ENCODE results near the gene FTO. TPM values are rescaled to one million over a fixed set of nuclear protein-coding genes. Genes with fewer than 3 reads are reported as not detected.

Gene FTO
- total and polyA plus RNA-seq, 12 donors: 17.8 to 310 (median 156) TPM

GRCh38 chr16:54200161-54200534, 496.2 kb downstream of the FTO start:
- Histone ChIP-seq H3K9me3 (replicated peaks in 1 of 3) (no peaks in the 10 kb centered on the region), H3K27me3 (no peaks in the 10 kb centered on the region), H3K36me3 (replicated peaks in 1 of 2) (no peaks in the 10 kb centered on the region), H3K4me1 (replicated peaks in 1 of 2) (no peaks in the 10 kb centered on the region), H3K4me3 (no peak overlapping the region), H3K27ac (no peak overlapping the region)
- 91 to 96% (median 94%) methylated on average over 3 of the region's 3 CpGs for WGBS, 4 donors
- intact Hi-C loops (cut with DNase I): no loop called here
- TF ChIP-seq CTCF (IDR thresholded peaks at IDR 0.05) (no peak), POLR2A (IDR thresholded peaks at IDR 0.05) (no peak)
- no peak for DNase-seq

- H3K4me1 ChIP-seq (replicated peaks in 1 of 2): no peaks in the 10 kb centered on the region
- no peaks in the 10 kb centered on the region for H3K27me3 ChIP-seq
- intact Hi-C loops (cut with DNase I): no loop called here
- 83 to 100% (median 88%) methylated on average over 1 of the region's 1 CpG for WGBS, 4 donors
- no peak overlapping the region for H3K4me3 ChIP-seq
- H3K27ac ChIP-seq: no peak overlapping the region
- no peaks in the 10 kb centered on the region for H3K36me3 ChIP-seq (replicated peaks in 1 of 2)
- no peaks in the 10 kb centered on the region for H3K9me3 ChIP-seq (replicated peaks in 1 of 3)
- TF ChIP-seq CTCF (IDR thresholded peaks at IDR 0.05): no peak
- no peak for TF ChIP-seq POLR2A (IDR thresholded peaks at IDR 0.05)
- DNase-seq: no peak
Measured at GRCh38 chr16:54200720-54201119, 496.8 kb downstream of the FTO start.

- no peak for DNase-seq
- Histone ChIP-seq H3K9me3 (replicated peaks in 1 of 3) (no peaks in the 10 kb centered on the region), H3K4me1 (replicated peaks in 1 of 2) (no peaks in the 10 kb centered on the region), H3K4me3 (no peak overlapping the region), H3K27me3 (no peaks in the 10 kb centered on the region), H3K27ac (no peak overlapping the region), H3K36me3 (replicated peaks in 1 of 2) (no peaks in the 10 kb centered on the region)
- WGBS, 4 donors: 84 to 95% (median 91%) methylated on average over 4 of the region's 4 CpGs
- intact Hi-C loops (cut with DNase I): no loop called here
- TF ChIP-seq CTCF (IDR thresholded peaks at IDR 0.05): no peak
- TF ChIP-seq POLR2A (IDR thresholded peaks at IDR 0.05): no peak
Measured at GRCh38 chr16:54201200-54201599, 497.2 kb downstream of the FTO start.

Small RNAs within 50 kb of the gene (small RNA-seq; reads per million reads assigned to genes)
- 0 reads per million in 2 donors for gene AC007347.2

Other genes starting within 250 kb of the FTO start
- 10 to 100 TPM; 25.4 to 40.9 (median 31.9) TPM for gene AKTIP, start 200.9 kb upstream of the FTO start, total RNA-seq
- 10 to 100 TPM; 16.0 to 43.5 (median 16.8) TPM for gene AKTIP, start 200.9 kb upstream of the FTO start, polyA plus RNA-seq
- 10 to 100 TPM in 2 of 9 donors, 1 to 10 TPM in 7; 3.7 to 11.6 (median 8.0) TPM for gene RPGRIP1L, start 297 bp upstream of the FTO start, total RNA-seq
- 1 to 10 TPM; 2.6 to 9.5 (median 3.3) TPM for gene RPGRIP1L, start 297 bp upstream of the FTO start, polyA plus RNA-seq

Measured in adrenal gland (tissue), 12 donors.